ENCODE measurements around the gene SLC38A6. TPM values are rescaled to one million over a fixed set of nuclear protein-coding genes. Genes with fewer than 3 reads are reported as not detected.

The SLC38A6 gene
- total and polyA plus RNA-seq, 9 of the 15 experiments (the other 6 are each of a cell fraction or from before 2014, with no cell fraction given): 9.8 to 40.3 (median 17.6) TPM

DNA sequence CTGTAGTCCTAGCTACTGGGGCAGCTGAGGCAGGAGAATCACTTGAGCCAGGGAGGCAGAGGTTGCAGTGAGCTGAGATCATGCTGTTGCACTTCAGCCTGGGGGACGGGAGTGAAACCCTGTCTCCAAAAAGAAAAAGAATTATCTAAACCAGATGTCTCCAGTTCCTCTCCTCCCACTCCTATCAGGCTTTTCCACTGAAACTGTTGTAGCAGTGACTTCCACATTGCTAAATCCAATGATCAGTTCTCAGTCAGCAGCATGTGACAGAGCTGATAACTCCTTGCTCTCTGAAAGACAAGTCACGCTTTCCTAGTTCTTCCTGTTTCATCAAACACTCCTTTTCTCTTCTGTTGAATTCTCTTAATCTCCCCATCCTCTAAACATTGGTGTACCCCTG lies 8.6 kb downstream of the SLC38A6 start (continued):
- TF ChIP-seq, protein P1, sequence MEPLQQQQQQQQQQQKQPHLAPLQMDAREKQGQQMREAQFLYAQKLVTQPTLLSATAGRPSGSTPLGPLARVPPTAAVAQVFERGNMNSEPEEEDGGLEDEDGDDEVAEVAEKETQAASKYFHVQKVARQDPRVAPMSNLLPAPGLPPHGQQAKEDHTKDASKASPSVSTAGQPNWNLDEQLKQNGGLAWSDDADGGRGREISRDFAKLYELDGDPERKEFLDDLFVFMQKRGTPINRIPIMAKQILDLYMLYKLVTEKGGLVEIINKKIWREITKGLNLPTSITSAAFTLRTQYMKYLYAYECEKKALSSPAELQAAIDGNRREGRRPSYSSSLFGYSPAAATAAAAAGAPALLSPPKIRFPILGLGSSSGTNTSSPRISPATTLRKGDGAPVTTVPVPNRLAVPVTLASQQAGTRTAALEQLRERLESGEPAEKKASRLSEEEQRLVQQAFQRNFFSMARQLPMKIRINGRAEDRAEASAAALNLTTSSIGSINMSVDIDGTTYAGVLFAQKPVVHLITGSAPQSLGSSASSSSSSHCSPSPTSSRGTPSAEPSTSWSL (CRISPR knock-in tag; IDR thresholded peaks at IDR 0.05; ENCODE audit: borderline replicate concordance): no peak
- TF ChIP-seq ZNF197 (CRISPR knock-in tag; IDR thresholded peaks at IDR 0.05; ENCODE audit: low read depth): no peak
- TF ChIP-seq YBX1 (IDR thresholded peaks at IDR 0.05): no peak
- TF ChIP-seq RNF2 (IDR thresholded peaks at IDR 0.05): peak; percentile 80
- no peak for TF ChIP-seq KAT8 (IDR thresholded peaks at IDR 0.05; ENCODE audit: low read depth)
- TF ChIP-seq EWSR1 (IDR thresholded peaks at IDR 0.05; ENCODE audit: borderline replicate concordance, low read depth, partially characterized antibody): no peak
- TF ChIP-seq RBM15 (IDR thresholded peaks at IDR 0.05; ENCODE audit: insufficient read depth, low read length): no peak
- TF ChIP-seq CBX3 (IDR thresholded peaks at IDR 0.05; ENCODE audit: borderline replicate concordance in 1 of 2, low read length in 2 of 2): no peak
- TF ChIP-seq ILK (tag; IDR thresholded peaks at IDR 0.05; ENCODE audit: borderline replicate concordance, low read depth): no peak
- TF ChIP-seq, protein P2, sequence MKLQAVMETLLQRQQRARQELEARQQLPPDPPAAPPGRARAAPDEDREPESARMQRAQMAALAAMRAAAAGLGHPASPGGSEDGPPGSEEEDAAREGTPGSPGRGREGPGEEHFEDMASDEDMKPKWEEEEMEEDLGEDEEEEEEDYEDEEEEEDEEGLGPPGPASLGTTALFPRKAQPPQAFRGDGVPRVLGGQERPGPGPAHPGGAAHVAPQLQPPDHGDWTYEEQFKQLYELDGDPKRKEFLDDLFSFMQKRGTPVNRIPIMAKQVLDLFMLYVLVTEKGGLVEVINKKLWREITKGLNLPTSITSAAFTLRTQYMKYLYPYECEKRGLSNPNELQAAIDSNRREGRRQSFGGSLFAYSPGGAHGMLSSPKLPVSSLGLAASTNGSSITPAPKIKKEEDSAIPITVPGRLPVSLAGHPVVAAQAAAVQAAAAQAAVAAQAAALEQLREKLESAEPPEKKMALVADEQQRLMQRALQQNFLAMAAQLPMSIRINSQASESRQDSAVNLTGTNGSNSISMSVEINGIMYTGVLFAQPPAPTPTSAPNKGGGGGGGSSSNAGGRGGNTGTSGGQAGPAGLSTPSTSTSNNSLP (IDR thresholded peaks at IDR 0.05; ENCODE audit: borderline replicate concordance, low read depth, low read length): 0 out of 2 replicates have a peak, but pooled peaks have one; percentile 27
- TF ChIP-seq, protein P3, sequence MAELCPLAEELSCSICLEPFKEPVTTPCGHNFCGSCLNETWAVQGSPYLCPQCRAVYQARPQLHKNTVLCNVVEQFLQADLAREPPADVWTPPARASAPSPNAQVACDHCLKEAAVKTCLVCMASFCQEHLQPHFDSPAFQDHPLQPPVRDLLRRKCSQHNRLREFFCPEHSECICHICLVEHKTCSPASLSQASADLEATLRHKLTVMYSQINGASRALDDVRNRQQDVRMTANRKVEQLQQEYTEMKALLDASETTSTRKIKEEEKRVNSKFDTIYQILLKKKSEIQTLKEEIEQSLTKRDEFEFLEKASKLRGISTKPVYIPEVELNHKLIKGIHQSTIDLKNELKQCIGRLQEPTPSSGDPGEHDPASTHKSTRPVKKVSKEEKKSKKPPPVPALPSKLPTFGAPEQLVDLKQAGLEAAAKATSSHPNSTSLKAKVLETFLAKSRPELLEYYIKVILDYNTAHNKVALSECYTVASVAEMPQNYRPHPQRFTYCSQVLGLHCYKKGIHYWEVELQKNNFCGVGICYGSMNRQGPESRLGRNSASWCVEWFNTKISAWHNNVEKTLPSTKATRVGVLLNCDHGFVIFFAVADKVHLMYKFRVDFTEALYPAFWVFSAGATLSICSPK (IDR thresholded peaks at IDR 0.05; ENCODE audit: borderline replicate concordance): no peak
- no peak for TF ChIP-seq CTBP1 (IDR thresholded peaks at IDR 0.05; ENCODE audit: borderline replicate concordance)
- TF ChIP-seq IFI16 (CRISPR knock-in tag; IDR thresholded peaks at IDR 0.05): no peak
- TF ChIP-seq, protein P4, sequence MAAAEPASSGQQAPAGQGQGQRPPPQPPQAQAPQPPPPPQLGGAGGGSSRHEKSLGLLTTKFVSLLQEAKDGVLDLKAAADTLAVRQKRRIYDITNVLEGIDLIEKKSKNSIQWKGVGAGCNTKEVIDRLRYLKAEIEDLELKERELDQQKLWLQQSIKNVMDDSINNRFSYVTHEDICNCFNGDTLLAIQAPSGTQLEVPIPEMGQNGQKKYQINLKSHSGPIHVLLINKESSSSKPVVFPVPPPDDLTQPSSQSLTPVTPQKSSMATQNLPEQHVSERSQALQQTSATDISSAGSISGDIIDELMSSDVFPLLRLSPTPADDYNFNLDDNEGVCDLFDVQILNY (CRISPR knock-in tag; IDR thresholded peaks at IDR 0.05): no peak
- TF ChIP-seq RHOXF2B (CRISPR knock-in tag; conservative IDR thresholded peaks at IDR 0.05): no peak
- TF ChIP-seq ZSCAN29 (IDR thresholded peaks at IDR 0.05): no peak
- peak; percentile 44; the same call in 1 of the 2 replicates for TF ChIP-seq ATF7 (IDR thresholded peaks at IDR 0.05)
- no peak for TF ChIP-seq MCM7 (IDR thresholded peaks at IDR 0.05)
- no peak for TF ChIP-seq MAFF (IDR thresholded peaks at IDR 0.05; ENCODE audit: low read length)
- TF ChIP-seq, protein P5, sequence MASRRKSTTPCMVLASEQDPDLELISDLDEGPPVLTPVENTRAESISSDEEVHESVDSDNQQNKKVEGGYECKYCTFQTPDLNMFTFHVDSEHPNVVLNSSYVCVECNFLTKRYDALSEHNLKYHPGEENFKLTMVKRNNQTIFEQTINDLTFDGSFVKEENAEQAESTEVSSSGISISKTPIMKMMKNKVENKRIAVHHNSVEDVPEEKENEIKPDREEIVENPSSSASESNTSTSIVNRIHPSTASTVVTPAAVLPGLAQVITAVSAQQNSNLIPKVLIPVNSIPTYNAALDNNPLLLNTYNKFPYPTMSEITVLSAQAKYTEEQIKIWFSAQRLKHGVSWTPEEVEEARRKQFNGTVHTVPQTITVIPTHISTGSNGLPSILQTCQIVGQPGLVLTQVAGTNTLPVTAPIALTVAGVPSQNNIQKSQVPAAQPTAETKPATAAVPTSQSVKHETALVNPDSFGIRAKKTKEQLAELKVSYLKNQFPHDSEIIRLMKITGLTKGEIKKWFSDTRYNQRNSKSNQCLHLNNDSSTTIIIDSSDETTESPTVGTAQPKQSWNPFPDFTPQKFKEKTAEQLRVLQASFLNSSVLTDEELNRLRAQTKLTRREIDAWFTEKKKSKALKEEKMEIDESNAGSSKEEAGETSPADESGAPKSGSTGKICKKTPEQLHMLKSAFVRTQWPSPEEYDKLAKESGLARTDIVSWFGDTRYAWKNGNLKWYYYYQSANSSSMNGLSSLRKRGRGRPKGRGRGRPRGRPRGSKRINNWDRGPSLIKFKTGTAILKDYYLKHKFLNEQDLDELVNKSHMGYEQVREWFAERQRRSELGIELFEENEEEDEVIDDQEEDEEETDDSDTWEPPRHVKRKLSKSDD (conservative IDR thresholded peaks at IDR 0.05; ENCODE audit: low read length): no peak
- no peak for TF ChIP-seq RBM17 (IDR thresholded peaks at IDR 0.05; ENCODE audit: borderline replicate concordance, low read depth, low read length)
- TF ChIP-seq POLR3G (IDR thresholded peaks at IDR 0.05; ENCODE audit: extremely low read depth, insufficient read length, insufficient replicate concordance): no peak

Data from K562 (cell line).